Prostate gland (tissue), 2 donors: ENCODE results near the gene DNAH14. TPM values are rescaled to one million over a fixed set of nuclear protein-coding genes. Genes with fewer than 3 reads are reported as not detected.
"Not testable (repeated sequence)": the region's sequence is repeated elsewhere in the genome, so short reads cannot be mapped to it uniquely, and the experiment has no call there.

Experiments used
- DNase-seq: peaks from one replicate; pipeline ENCODE4 v3.0.0-alpha.2; 2019; ENCODE audit warnings: low spot score
- H3K27ac ChIP-seq, 2 donors: fragments of 200-600 bp; sonication (generic); 2 replicates each; pipeline ENCODE4 v1.5.1; 2017 to 2019
- H3K27me3 ChIP-seq: fragments of 200-600 bp; sonication (generic); replicated peaks from 2 replicates; pipeline ENCODE4 v1.5.1; 2019; ENCODE audit not compliant: insufficient read depth
- H3K36me3 ChIP-seq, 2 donors: fragments of 200-600 bp; sonication (generic); 1 replicate in 1 of 2; 2 replicates in 1 of 2; pipeline versions ENCODE4 v1.5.1 to v1.8.1; 2017 to 2019
- H3K4me1 ChIP-seq: fragments of 200-600 bp; sonication (generic); replicated peaks from 2 replicates; pipeline ENCODE4 v1.5.1; 2019
- H3K4me3 ChIP-seq, 2 donors: fragments of 200-600 bp; sonication (generic); 2 replicates each; pipeline ENCODE4 v1.5.1; 2017 to 2019
- H3K9me3 ChIP-seq: fragments of 200-600 bp; sonication (generic); 2 replicates; pipeline ENCODE4 v1.5.1; 2017
- POLR2A ChIP-seq: fragments of 450-650 bp; IDR thresholded peaks from one replicate; pipeline ENCODE4 v1.6.1; 2016; ENCODE audit warnings: antibody characterized with exemption, mild to moderate bottlenecking
- POLR2AphosphoS5 ChIP-seq: sonication (generic); formaldehyde crosslinking; IDR thresholded peaks from one replicate; pipeline ENCODE4 v1.6.1; 2017; ENCODE audit warnings: antibody characterized with exemption
- WGBS: methylation state at CpG from one replicate; pipeline ENCODE4 v1.1.5; 2018; 5-methylcytosine and 5-hydroxymethylcytosine counted together
- intact Hi-C: fragments of 100-400 bp; cut with DNase I; formaldehyde crosslinking; loops from one replicate; pipeline ENCODE4 v1.14.2; 2022
- total RNA-seq, 2 donors: library from RNA; depleted of rRNA; stranded (reverse); fragments of >200 nt; gene quantifications; one replicate each; pipeline ENCODE4 v1.1.0, GENCODE V29; 2016
- TF ChIP-seq, protein P1 (sequence below), 4 experiments: fragments of 200-600 bp in 2 of 4; fragments of 450-650 bp in 2 of 4; sonication (generic) in 2 of 4; IDR thresholded peaks; 1 replicate in 3 of 4; 2 replicates in 1 of 4; pipeline ENCODE4 v1.5.1; 2016 to 2019; ENCODE audit warnings: antibody characterized with exemption in 4 of 4, mild to moderate bottlenecking in 2 of 4, moderate library complexity in 2 of 4

The DNAH14 gene
- total RNA-seq, 2 donors from 2014 or later, result 16.5 to 26.8 TPM

- no peak for TF ChIP-seq POLR2A
- TF ChIP-seq, protein P1, sequence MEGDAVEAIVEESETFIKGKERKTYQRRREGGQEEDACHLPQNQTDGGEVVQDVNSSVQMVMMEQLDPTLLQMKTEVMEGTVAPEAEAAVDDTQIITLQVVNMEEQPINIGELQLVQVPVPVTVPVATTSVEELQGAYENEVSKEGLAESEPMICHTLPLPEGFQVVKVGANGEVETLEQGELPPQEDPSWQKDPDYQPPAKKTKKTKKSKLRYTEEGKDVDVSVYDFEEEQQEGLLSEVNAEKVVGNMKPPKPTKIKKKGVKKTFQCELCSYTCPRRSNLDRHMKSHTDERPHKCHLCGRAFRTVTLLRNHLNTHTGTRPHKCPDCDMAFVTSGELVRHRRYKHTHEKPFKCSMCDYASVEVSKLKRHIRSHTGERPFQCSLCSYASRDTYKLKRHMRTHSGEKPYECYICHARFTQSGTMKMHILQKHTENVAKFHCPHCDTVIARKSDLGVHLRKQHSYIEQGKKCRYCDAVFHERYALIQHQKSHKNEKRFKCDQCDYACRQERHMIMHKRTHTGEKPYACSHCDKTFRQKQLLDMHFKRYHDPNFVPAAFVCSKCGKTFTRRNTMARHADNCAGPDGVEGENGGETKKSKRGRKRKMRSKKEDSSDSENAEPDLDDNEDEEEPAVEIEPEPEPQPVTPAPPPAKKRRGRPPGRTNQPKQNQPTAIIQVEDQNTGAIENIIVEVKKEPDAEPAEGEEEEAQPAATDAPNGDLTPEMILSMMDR (IDR thresholded peaks at IDR 0.05), result no peak
- no peak for TF ChIP-seq POLR2AphosphoS5
- no peaks in the 10 kb centered on the region for H3K9me3 ChIP-seq
- no peak overlapping the region for H3K27ac ChIP-seq
- 82% methylated on average over 1 of the region's 1 CpG for WGBS
- H3K4me1 ChIP-seq, result no peaks in the 10 kb centered on the region
- no peak for DNase-seq
- H3K36me3 ChIP-seq, result no peaks in the 10 kb centered on the region
- H3K27me3 ChIP-seq, result no peaks in the 10 kb centered on the region
- intact Hi-C loops, result no loop called here
- no peak overlapping the region for H3K4me3 ChIP-seq
These were observed 294.8 kb downstream of the DNAH14 start for GRCh38 chr1:225224287-225224686.

GRCh38 chr1:225225681-225226080, 296.2 kb downstream of the DNAH14 start:
- 78% methylated on average over 2 of the region's 2 CpGs for WGBS
- no peak overlapping the region for H3K4me3 ChIP-seq
- H3K27ac ChIP-seq, result no peak overlapping the region
- H3K9me3 ChIP-seq, result no peaks in the 10 kb centered on the region
- intact Hi-C loops, result no loop called here
- H3K27me3 ChIP-seq, result no peaks in the 10 kb centered on the region
- H3K36me3 ChIP-seq, result no peaks in the 10 kb centered on the region
- TF ChIP-seq POLR2AphosphoS5 (no peak), POLR2A (no peak)
- TF ChIP-seq, protein P1 (IDR thresholded peaks at IDR 0.05), result no peak
- no peak for DNase-seq
- no peaks in the 10 kb centered on the region for H3K4me1 ChIP-seq

- no peak for DNase-seq
- intact Hi-C loops, result no loop called here
- no peaks in the 10 kb centered on the region for H3K4me1 ChIP-seq
- 54% methylated on average over 8 of the region's 8 CpGs for WGBS
- H3K9me3 ChIP-seq, result no peaks in the 10 kb centered on the region
- TF ChIP-seq POLR2A (no peak), POLR2AphosphoS5 (no peak)
- TF ChIP-seq, protein P1 (IDR thresholded peaks at IDR 0.05), result no peak
- H3K4me3 ChIP-seq, result no peak overlapping the region
- H3K27me3 ChIP-seq, result no peaks in the 10 kb centered on the region
- no peak overlapping the region for H3K27ac ChIP-seq
- no peaks in the 10 kb centered on the region for H3K36me3 ChIP-seq
These were observed 299.4 kb downstream of the DNAH14 start for GRCh38 chr1:225228871-225229303.

DNA sequence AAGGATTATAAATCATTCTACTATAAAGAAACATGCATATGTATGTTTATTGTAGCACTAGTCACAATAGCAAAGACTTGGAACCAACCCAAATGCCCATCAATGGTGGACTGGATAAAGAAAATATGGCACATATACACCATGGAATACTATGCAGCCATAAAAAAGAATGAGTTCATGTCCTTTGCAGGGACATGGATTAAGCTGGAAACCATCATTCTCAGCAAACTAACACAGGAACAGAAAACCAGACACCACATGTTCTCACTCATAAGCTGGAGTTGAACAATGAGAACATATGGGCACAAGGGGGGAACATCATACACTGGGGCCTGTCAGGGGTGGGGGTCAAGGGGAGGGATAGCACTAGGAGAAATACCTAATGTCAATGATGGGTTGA, 300.0 kb downstream of the DNAH14 start:
- H3K9me3 ChIP-seq, H3K36me3 ChIP-seq, H3K27ac ChIP-seq, DNase-seq, H3K4me1 ChIP-seq, H3K27me3 ChIP-seq, H3K4me3 ChIP-seq, intact Hi-C loops: not testable (repeated sequence)

DNA sequence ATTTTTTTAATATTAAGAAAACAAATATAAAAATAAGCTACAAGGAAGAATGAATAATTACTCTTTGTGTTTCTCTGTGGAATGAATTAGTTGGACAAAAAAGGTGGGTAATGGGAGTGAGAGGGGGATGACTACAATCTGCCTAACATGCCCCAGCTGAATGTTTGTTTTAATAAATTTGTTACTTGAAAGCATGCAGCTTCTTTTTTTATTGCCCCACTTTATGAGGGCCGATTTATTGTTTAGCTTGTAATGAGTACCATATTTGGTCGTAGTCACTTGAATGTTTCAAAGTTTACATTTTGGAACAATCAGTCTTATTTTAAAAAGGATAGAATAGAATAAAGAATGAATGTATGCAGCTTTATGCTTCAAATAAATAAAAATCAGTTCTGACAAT, 301.0 kb downstream of the DNAH14 start:
- no peak for TF ChIP-seq POLR2A
- no peak for TF ChIP-seq POLR2AphosphoS5
- TF ChIP-seq, protein P1 (IDR thresholded peaks at IDR 0.05), result no peak
- Histone ChIP-seq H3K9me3 (no peaks in the 10 kb centered on the region), H3K27ac (no peak overlapping the region), H3K36me3 (no peaks in the 10 kb centered on the region), H3K4me3 (no peak overlapping the region), H3K4me1 (no peaks in the 10 kb centered on the region), H3K27me3 (no peaks in the 10 kb centered on the region)
- intact Hi-C loops, result no loop called here
- WGBS, result 11% methylated on average over 2 of the region's 2 CpGs
- no peak for DNase-seq

- H3K27ac ChIP-seq, H3K4me3 ChIP-seq, intact Hi-C loops, H3K27me3 ChIP-seq, H3K4me1 ChIP-seq, DNase-seq, H3K9me3 ChIP-seq, H3K36me3 ChIP-seq: not testable (repeated sequence)
- 96% methylated on average over 1 of the region's 1 CpG for WGBS
These were observed 303.5 kb downstream of the DNAH14 start for GRCh38 chr1:225232930-225233329.
